ENCODE data around the gene SCTR. TPM values are rescaled to one million over a fixed set of nuclear protein-coding genes. Genes with fewer than 3 reads are reported as not detected.

The SCTR gene
- total RNA-seq, 1 donor from 2014 or later = 33.1 TPM

DNA sequence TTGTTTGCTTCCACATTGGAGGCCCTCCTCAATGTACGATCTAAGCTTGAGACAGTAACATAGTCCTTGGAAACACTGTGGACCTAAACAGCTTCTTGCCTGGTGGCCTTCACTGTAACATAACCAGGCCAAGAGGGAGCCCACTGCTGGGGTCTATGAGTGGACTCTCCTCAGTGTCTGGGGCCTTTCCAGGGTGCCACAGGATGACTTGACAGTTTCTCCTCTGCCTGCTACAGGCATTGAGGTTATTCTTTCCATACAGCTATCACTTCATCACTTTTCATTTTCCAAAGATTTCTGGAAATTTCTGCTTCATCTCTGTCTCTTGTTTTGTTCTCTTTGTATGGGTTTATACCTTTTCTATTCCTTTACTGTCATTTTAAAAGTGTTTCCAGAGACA, 11.3 kb downstream of the SCTR start:
- Mint-ChIP-seq H3K27ac (no peak overlapping the region), H3K4me1 (ENCODE audit: low read depth) (peaks cover 3% of the 10 kb centered on the region), H3K4me3 (ENCODE audit: low read depth) (no peak overlapping the region), H3K27me3 (peaks cover 2% of the 10 kb centered on the region), H3K9me3 (ENCODE audit: low read depth) (peaks cover 4% of the 10 kb centered on the region), H3K36me3 (ENCODE audit: insufficient read depth) (peaks cover 21% of the 10 kb centered on the region)
- no peak for DNase-seq (ENCODE audit: low spot score, unreplicated experiment)
- TF ChIP-seq, protein P1, sequence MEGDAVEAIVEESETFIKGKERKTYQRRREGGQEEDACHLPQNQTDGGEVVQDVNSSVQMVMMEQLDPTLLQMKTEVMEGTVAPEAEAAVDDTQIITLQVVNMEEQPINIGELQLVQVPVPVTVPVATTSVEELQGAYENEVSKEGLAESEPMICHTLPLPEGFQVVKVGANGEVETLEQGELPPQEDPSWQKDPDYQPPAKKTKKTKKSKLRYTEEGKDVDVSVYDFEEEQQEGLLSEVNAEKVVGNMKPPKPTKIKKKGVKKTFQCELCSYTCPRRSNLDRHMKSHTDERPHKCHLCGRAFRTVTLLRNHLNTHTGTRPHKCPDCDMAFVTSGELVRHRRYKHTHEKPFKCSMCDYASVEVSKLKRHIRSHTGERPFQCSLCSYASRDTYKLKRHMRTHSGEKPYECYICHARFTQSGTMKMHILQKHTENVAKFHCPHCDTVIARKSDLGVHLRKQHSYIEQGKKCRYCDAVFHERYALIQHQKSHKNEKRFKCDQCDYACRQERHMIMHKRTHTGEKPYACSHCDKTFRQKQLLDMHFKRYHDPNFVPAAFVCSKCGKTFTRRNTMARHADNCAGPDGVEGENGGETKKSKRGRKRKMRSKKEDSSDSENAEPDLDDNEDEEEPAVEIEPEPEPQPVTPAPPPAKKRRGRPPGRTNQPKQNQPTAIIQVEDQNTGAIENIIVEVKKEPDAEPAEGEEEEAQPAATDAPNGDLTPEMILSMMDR (IDR thresholded peaks at IDR 0.05; ENCODE audit: unreplicated experiment) = no peak

DNA sequence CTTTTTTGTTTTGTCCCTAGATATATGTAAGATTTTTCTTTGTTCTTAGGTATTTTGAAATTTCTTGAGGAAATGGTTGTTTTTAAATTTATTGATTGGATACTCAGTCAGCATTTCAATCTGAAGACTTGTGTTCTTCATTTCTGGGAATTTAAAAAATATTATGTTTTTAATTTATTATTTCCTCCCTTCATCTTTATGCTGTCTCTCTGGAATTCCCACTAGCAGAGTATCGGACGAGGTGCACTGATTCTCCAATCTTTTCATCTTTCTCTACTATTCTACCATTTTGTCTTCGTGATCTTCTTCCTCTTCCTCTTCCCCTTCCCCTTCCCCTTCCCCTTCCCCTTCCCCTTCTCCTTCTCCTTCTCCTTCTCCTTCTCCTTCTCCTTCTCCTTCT, 12.3 kb downstream of the SCTR start:
- DNase-seq (ENCODE audit: low spot score, unreplicated experiment) = no peak
- TF ChIP-seq, protein P1 (IDR thresholded peaks at IDR 0.05; ENCODE audit: unreplicated experiment) = no peak
- Mint-ChIP-seq H3K36me3 (ENCODE audit: insufficient read depth) (peaks cover 17% of the 10 kb centered on the region), H3K4me1 (ENCODE audit: low read depth) (no peaks in the 10 kb centered on the region), H3K27me3 (no peaks in the 10 kb centered on the region), H3K9me3 (ENCODE audit: low read depth) (peaks cover 4% of the 10 kb centered on the region), H3K27ac (no peak overlapping the region), H3K4me3 (ENCODE audit: low read depth) (no peak overlapping the region)

DNA sequence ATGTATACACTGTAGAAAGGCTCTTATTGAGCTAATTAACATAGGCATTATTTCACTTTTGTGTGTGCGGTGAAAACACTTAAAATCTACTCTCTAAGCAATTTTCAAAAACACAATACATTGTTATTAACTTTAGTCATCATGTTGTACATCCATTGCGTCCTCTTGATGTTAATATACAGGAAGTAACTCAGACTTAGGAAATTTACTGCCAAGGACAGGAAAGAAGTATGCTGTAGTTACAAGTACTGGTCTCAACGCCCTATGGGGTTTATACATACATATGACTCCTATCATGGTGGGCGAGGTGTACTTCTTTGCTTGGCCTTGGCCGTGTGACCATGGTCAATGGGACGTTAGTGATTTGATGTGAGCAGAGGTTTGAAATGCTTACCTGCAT, 15.5 kb downstream of the SCTR start:
- TF ChIP-seq, protein P1 (IDR thresholded peaks at IDR 0.05; ENCODE audit: unreplicated experiment) = no peak
- Mint-ChIP-seq H3K36me3 (ENCODE audit: insufficient read depth) (peaks cover 2% of the 10 kb centered on the region), H3K27me3 (no peaks in the 10 kb centered on the region), H3K4me1 (ENCODE audit: low read depth) (no peaks in the 10 kb centered on the region), H3K27ac (no peak overlapping the region), H3K9me3 (ENCODE audit: low read depth) (peaks cover 4% of the 10 kb centered on the region), H3K4me3 (ENCODE audit: low read depth) (no peak overlapping the region)
- DNase-seq (ENCODE audit: low spot score, unreplicated experiment) = no peak

DNA sequence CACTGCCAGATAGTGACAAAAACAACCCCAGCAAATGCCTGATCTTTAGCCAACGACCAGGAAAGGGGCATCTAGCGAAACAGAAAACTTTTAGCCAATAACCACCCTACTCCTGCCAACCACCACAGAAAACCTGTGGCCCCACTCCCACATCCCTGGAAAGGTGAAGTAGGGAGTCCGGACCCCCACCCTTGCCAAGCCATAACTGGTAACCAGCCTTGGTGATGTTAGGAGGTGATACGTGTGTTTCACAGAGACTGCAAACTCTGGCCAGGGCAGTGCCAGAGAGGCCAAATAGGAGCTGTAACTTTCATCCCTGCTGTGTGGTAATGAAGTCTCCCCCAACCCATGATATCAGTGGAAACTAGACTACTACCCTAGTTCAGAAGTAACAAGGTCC, 27.6 kb downstream of the SCTR start:
- Mint-ChIP-seq H3K9me3 (ENCODE audit: low read depth) (peaks cover 34% of the 10 kb centered on the region), H3K36me3 (ENCODE audit: insufficient read depth) (peaks cover 23% of the 10 kb centered on the region), H3K27me3 (no peaks in the 10 kb centered on the region), H3K4me3 (ENCODE audit: low read depth) (no peak overlapping the region), H3K4me1 (ENCODE audit: low read depth) (peaks cover 12% of the 10 kb centered on the region), H3K27ac (no peak overlapping the region)
- no peak for DNase-seq (ENCODE audit: low spot score, unreplicated experiment)
- TF ChIP-seq, protein P1 (IDR thresholded peaks at IDR 0.05; ENCODE audit: unreplicated experiment) = no peak

DNA sequence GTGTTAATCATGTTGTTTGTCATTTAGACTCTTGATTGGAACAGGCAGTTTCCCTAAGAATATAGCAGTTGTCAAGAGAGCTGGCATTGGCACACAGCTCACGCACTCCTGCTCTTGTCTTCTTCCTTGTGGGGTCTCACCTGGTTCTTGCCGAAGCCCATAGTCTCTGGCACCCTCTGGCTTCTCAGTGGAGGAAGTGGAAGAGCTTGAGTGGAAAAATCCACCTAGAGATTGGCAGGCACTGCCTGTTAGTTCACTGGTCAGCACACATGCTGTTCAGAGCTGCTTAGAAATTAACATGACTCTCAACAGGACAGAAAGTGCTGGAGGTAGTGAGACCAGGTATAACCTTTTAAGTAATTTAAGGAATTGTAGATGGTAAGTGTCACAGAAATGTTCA, 28.3 kb downstream of the SCTR start:
- Mint-ChIP-seq H3K27me3 (no peaks in the 10 kb centered on the region), H3K27ac (peak overlapping the region; percentile 26), H3K9me3 (ENCODE audit: low read depth) (peaks cover 30% of the 10 kb centered on the region), H3K4me1 (ENCODE audit: low read depth) (peaks cover 16% of the 10 kb centered on the region), H3K36me3 (ENCODE audit: insufficient read depth) (peaks cover 19% of the 10 kb centered on the region), H3K4me3 (ENCODE audit: low read depth) (no peak overlapping the region)
- no peak for DNase-seq (ENCODE audit: low spot score, unreplicated experiment)
- TF ChIP-seq, protein P1 (IDR thresholded peaks at IDR 0.05; ENCODE audit: unreplicated experiment) = no peak

Measured in progenitor cell of endocrine pancreas (in vitro differentiated cells).